Activated CD8-positive, alpha-beta memory T cell treated with anti-CD3 and anti-CD28 coated beads, Interleukin-2, amount 10 ng/mL, durations not matched to agents 7 days and 5 days (primary cell): ENCODE results near the gene KIR3DL2. TPM values are rescaled to one million over a fixed set of nuclear protein-coding genes. Genes with fewer than 3 reads are reported as not detected.
"Not testable (repeated sequence)": the region's sequence is repeated elsewhere in the genome, so short reads cannot be mapped to it uniquely, and the experiment has no call there.

Experiments
- ATAC-seq: fragments of 150-1000 bp; cut with Tn5 transposase; one replicate; pipeline ENCODE4 v1.10.0; 2021; ENCODE audit warnings: moderate library complexity
- CTCF ChIA-PET: fragments of 350-600 bp; sonication (Branson Sonifier 250); formaldehyde crosslinking; loops from one replicate; lab custom pipeline; 2021; ENCODE audit warnings: antibody characterized with exemption; lab: Charles Lee
- DNase-seq: peaks from one replicate; pipeline ENCODE4 v3.0.0-alpha.2; 2020
- H3K27ac Mint-ChIP-seq: one replicate; pipeline ENCODE4 v1.8.0; 2021; ENCODE audit warnings: mild to moderate bottlenecking, mixed read lengths
- H3K27me3 Mint-ChIP-seq: one replicate; pipeline ENCODE4 v1.8.0; 2021; ENCODE audit warnings: mixed read lengths
- H3K36me3 Mint-ChIP-seq: one replicate; pipeline ENCODE4 v1.8.0; 2021; ENCODE audit warnings: mild to moderate bottlenecking, mixed read lengths
- H3K4me1 Mint-ChIP-seq: one replicate; pipeline ENCODE4 v1.8.0; 2021; ENCODE audit warnings: mixed read lengths
- H3K4me3 Mint-ChIP-seq: one replicate; pipeline ENCODE4 v1.8.0; 2021; ENCODE audit warnings: mild to moderate bottlenecking, moderate library complexity, mixed read lengths
- H3K9me3 Mint-ChIP-seq: one replicate; pipeline ENCODE4 v1.8.0; 2022; ENCODE audit warnings: low read depth, mixed read lengths
- total RNA-seq, 2 experiments: library from RNA; stranded (reverse); gene quantifications; one replicate each; pipeline ENCODE4 v1.2.3, GENCODE V29; 2021

The KIR3DL2 gene
- total RNA-seq, 2 experiments from 2014 or later = 0.54 to 1.8 TPM

- Mint-ChIP-seq H3K27ac (peak overlapping the region; percentile 88), H3K9me3 (no peaks in the 10 kb centered on the region), H3K4me3 (no peak overlapping the region), H3K27me3 (peaks cover 14% of the 10 kb centered on the region), H3K36me3 (no peaks in the 10 kb centered on the region), H3K4me1 (peaks cover 12% of the 10 kb centered on the region)
- DNase-seq = no peak
- ATAC-seq = no peak
- CTCF ChIA-PET = interaction anchor here (1.6 kb wide), 1 partner anchor 209 kb away, joined by 4 read pairs; no protein-coding TSS in a partner anchor
Observed at GRCh38 chr19:54883228-54883627, 33.0 kb downstream of the KIR3DL2 start.

GRCh38 chr19:54888239-54888638 lies 38.0 kb downstream of the KIR3DL2 start:
- DNase-seq (no peak), ATAC-seq (no peak)
- H3K27me3 Mint-ChIP-seq = no peaks in the 10 kb centered on the region
- H3K36me3 Mint-ChIP-seq = no peaks in the 10 kb centered on the region
- H3K4me1 Mint-ChIP-seq = peaks cover 3% of the 10 kb centered on the region
- no peaks in the 10 kb centered on the region for H3K9me3 Mint-ChIP-seq
- H3K27ac Mint-ChIP-seq = no peak overlapping the region
- H3K4me3 Mint-ChIP-seq = no peak overlapping the region
- CTCF ChIA-PET = no interaction called here

GRCh38 chr19:54889566-54889965 lies 39.3 kb downstream of the KIR3DL2 start:
- CTCF ChIA-PET = interaction anchor here (0.7 kb wide), 1 partner anchor 142 kb away, joined by 4 read pairs; no protein-coding TSS in a partner anchor
- no peak overlapping the region for H3K4me3 Mint-ChIP-seq
- DNase-seq (no peak), ATAC-seq (no peak)
- H3K27me3 Mint-ChIP-seq = no peaks in the 10 kb centered on the region
- H3K9me3 Mint-ChIP-seq = no peaks in the 10 kb centered on the region
- H3K4me1 Mint-ChIP-seq = no peaks in the 10 kb centered on the region
- no peaks in the 10 kb centered on the region for H3K36me3 Mint-ChIP-seq
- no peak overlapping the region for H3K27ac Mint-ChIP-seq

- ATAC-seq (no peak), DNase-seq (no peak)
- H3K9me3 Mint-ChIP-seq = no peaks in the 10 kb centered on the region
- no peaks in the 10 kb centered on the region for H3K4me1 Mint-ChIP-seq
- no peaks in the 10 kb centered on the region for H3K36me3 Mint-ChIP-seq
- peaks cover 4% of the 10 kb centered on the region for H3K27me3 Mint-ChIP-seq
- no peak overlapping the region for H3K4me3 Mint-ChIP-seq
- CTCF ChIA-PET = no interaction called here
- no peak overlapping the region for H3K27ac Mint-ChIP-seq
Observed at GRCh38 chr19:54893406-54893805, 43.2 kb downstream of the KIR3DL2 start.

- H3K36me3 Mint-ChIP-seq, H3K4me1 Mint-ChIP-seq, H3K27me3 Mint-ChIP-seq, H3K27ac Mint-ChIP-seq, DNase-seq, H3K9me3 Mint-ChIP-seq, CTCF ChIA-PET, H3K4me3 Mint-ChIP-seq, ATAC-seq: not testable (repeated sequence)
Observed at GRCh38 chr19:54894106-54894505, 43.9 kb downstream of the KIR3DL2 start.

- ATAC-seq (no peak), DNase-seq (no peak)
- no peaks in the 10 kb centered on the region for H3K4me1 Mint-ChIP-seq
- CTCF ChIA-PET = no interaction called here
- H3K27ac Mint-ChIP-seq = no peak overlapping the region
- H3K4me3 Mint-ChIP-seq = no peak overlapping the region
- no peaks in the 10 kb centered on the region for H3K36me3 Mint-ChIP-seq
- H3K9me3 Mint-ChIP-seq = no peaks in the 10 kb centered on the region
- H3K27me3 Mint-ChIP-seq = peaks cover 6% of the 10 kb centered on the region
Observed at GRCh38 chr19:54896036-54896435, 45.8 kb downstream of the KIR3DL2 start.

GRCh38 chr19:54898685-54899084 lies 48.4 kb downstream of the KIR3DL2 start:
- not testable (repeated sequence) for ATAC-seq, H3K36me3 Mint-ChIP-seq, H3K4me1 Mint-ChIP-seq, H3K27me3 Mint-ChIP-seq, H3K27ac Mint-ChIP-seq, H3K9me3 Mint-ChIP-seq, DNase-seq, H3K4me3 Mint-ChIP-seq
- CTCF ChIA-PET = interaction anchor here (0.8 kb wide), 1 partner anchor 17 kb away, joined by 4 read pairs; no protein-coding TSS in a partner anchor

- DNase-seq, H3K36me3 Mint-ChIP-seq, H3K4me3 Mint-ChIP-seq, CTCF ChIA-PET, ATAC-seq, H3K27me3 Mint-ChIP-seq, H3K9me3 Mint-ChIP-seq, H3K4me1 Mint-ChIP-seq, H3K27ac Mint-ChIP-seq: not testable (repeated sequence)
Observed at GRCh38 chr19:54899646-54900045, 49.4 kb downstream of the KIR3DL2 start.

GRCh38 chr19:54901153-54901552 lies 50.9 kb downstream of the KIR3DL2 start:
- H3K27ac Mint-ChIP-seq, H3K27me3 Mint-ChIP-seq, ATAC-seq, H3K9me3 Mint-ChIP-seq, DNase-seq, H3K4me3 Mint-ChIP-seq, H3K36me3 Mint-ChIP-seq, H3K4me1 Mint-ChIP-seq: not testable (repeated sequence)
- CTCF ChIA-PET = interaction anchor here (1.2 kb wide), 1 partner anchor 20 kb away, joined by 3 read pairs; no protein-coding TSS in a partner anchor

- DNase-seq = no peak
- CTCF ChIA-PET = interaction anchor here (1.2 kb wide), 1 partner anchor 21 kb away, joined by 3 read pairs; no protein-coding TSS in a partner anchor
- H3K27ac Mint-ChIP-seq = no peak overlapping the region
- no peak overlapping the region for H3K4me3 Mint-ChIP-seq
- ATAC-seq = no peak
- H3K4me1 Mint-ChIP-seq = peaks cover 8% of the 10 kb centered on the region
- no peaks in the 10 kb centered on the region for H3K9me3 Mint-ChIP-seq
- H3K27me3 Mint-ChIP-seq = peaks cover 6% of the 10 kb centered on the region
- no peaks in the 10 kb centered on the region for H3K36me3 Mint-ChIP-seq
Observed at GRCh38 chr19:54902061-54902460, 51.8 kb downstream of the KIR3DL2 start.

GRCh38 chr19:54903303-54903702 lies 53.1 kb downstream of the KIR3DL2 start:
- Mint-ChIP-seq H3K27me3 (peaks cover 2% of the 10 kb centered on the region), H3K27ac (no peak overlapping the region), H3K4me1 (peaks cover 8% of the 10 kb centered on the region), H3K9me3 (no peaks in the 10 kb centered on the region), H3K36me3 (no peaks in the 10 kb centered on the region), H3K4me3 (no peak overlapping the region)
- ATAC-seq = no peak
- CTCF ChIA-PET = interaction anchor here (1.2 kb wide), 1 partner anchor 12 kb away, joined by 3 read pairs; no protein-coding TSS in a partner anchor
- DNase-seq = no peak

- H3K36me3 Mint-ChIP-seq, H3K4me3 Mint-ChIP-seq, H3K9me3 Mint-ChIP-seq, H3K4me1 Mint-ChIP-seq, H3K27ac Mint-ChIP-seq, H3K27me3 Mint-ChIP-seq, ATAC-seq, DNase-seq: not testable (repeated sequence)
- CTCF ChIA-PET = interaction anchor here (1.2 kb wide), 1 partner anchor 13 kb away, joined by 3 read pairs; no protein-coding TSS in a partner anchor
Observed at GRCh38 chr19:54904261-54904660, 54.0 kb downstream of the KIR3DL2 start.

GRCh38 chr19:54905421-54905802 lies 55.2 kb downstream of the KIR3DL2 start:
- Mint-ChIP-seq H3K27ac (peak overlapping the region; percentile 54), H3K4me3 (peak overlapping the region; percentile 1), H3K4me1 (peaks cover 8% of the 10 kb centered on the region), H3K27me3 (no peaks in the 10 kb centered on the region), H3K36me3 (no peaks in the 10 kb centered on the region), H3K9me3 (no peaks in the 10 kb centered on the region)
- CTCF ChIA-PET = no interaction called here
- DNase-seq (no peak), ATAC-seq (no peak)

- Mint-ChIP-seq H3K4me3 (peak within 1 kb of the TSS; percentile 36), H3K4me1 (peaks cover 8% of the 10 kb centered on the region), H3K27ac (peak within 1 kb of the TSS; percentile 54), H3K27me3 (no peaks in the 10 kb centered on the region), H3K36me3 (no peaks in the 10 kb centered on the region), H3K9me3 (no peaks in the 10 kb centered on the region)
- ATAC-seq (peak; percentile 57), DNase-seq (peak; percentile 56)
- CTCF ChIA-PET = no interaction called here
Observed at GRCh38 chr19:54905803-54906511, 55.7 kb downstream of the KIR3DL2 start, which contains the start of gene NCR1. TSS of gene NCR1 (plus strand) at chr19:54906148. CDS start at chr19:54906188, 40 bp downstream.
